Measurements from ENCODE around the gene FARSA. TPM values are rescaled to one million over a fixed set of nuclear protein-coding genes. Genes with fewer than 3 reads are reported as not detected.
"Not testable (repeated sequence)": the region's sequence is repeated elsewhere in the genome, so short reads cannot be mapped to it uniquely, and the experiment has no call there.

FARSA gene
- total RNA-seq, 2 donors from 2014 or later: 54.8 to 65.0 TPM

DNA sequence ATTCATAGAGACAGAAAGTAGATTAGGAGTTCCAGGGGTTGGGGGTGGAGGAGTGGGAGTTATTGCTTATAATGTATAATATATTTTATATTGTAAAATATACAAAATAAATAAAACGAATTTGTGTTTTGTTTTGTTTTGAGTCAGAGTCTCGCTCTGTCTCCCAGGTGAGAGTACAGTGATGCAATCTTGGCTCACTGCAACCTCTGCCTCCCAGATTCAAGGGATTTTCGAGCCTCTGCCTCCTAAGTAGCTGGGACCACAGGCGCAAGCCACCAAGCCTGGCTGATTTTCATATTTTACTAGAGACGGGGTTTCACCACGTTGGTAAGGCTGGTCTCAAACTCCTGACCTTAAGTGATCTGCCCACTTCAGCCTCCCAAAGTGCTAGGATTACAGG is 26.0 kb upstream of the FARSA start:
- intact Hi-C loops (cut with DNase I): no loop called here
- TF ChIP-seq POLR2AphosphoS5 (IDR thresholded peaks at IDR 0.05): no peak
- TF ChIP-seq POLR2A (IDR thresholded peaks at IDR 0.05): no peak
- TF ChIP-seq, protein P1, sequence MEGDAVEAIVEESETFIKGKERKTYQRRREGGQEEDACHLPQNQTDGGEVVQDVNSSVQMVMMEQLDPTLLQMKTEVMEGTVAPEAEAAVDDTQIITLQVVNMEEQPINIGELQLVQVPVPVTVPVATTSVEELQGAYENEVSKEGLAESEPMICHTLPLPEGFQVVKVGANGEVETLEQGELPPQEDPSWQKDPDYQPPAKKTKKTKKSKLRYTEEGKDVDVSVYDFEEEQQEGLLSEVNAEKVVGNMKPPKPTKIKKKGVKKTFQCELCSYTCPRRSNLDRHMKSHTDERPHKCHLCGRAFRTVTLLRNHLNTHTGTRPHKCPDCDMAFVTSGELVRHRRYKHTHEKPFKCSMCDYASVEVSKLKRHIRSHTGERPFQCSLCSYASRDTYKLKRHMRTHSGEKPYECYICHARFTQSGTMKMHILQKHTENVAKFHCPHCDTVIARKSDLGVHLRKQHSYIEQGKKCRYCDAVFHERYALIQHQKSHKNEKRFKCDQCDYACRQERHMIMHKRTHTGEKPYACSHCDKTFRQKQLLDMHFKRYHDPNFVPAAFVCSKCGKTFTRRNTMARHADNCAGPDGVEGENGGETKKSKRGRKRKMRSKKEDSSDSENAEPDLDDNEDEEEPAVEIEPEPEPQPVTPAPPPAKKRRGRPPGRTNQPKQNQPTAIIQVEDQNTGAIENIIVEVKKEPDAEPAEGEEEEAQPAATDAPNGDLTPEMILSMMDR (IDR thresholded peaks at IDR 0.05): no peak

DNA sequence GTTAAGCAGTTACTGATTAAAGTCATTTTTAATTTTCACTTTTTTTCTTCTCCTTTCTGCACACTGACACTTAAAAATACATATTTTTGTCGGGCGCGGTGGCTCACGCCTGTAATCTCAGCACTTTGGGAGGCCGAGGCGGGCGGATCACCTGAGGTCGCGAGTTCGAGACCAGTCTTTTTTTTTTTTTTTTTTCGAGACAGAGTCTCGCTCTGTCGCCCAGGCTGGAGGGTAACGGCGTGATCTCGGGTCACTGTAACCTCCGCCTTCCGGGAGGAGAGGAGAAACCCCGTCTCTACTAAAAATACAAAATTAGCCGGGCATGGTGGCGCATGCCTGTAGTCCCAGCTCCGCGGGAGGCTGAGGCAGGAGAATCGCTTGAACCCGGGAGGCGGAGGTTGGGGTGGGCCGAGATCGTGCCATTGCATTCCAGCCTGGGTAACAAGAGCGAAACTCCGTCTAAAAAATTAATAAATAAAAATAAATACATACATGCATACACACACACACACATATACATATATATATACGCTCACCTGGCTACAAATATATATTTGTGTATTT is 24.0 kb upstream of the FARSA start:
- intact Hi-C loops (cut with DNase I): not testable (repeated sequence)

More for the DNA sequence above, 26.0 kb upstream of the FARSA start:
- Histone ChIP-seq H3K9me3 (no peaks in the 10 kb centered on the region), H3K27ac (no peak overlapping the region), H3K4me1 (replicated peaks) (peaks cover 5% of the 10 kb centered on the region), H3K4me3 (no peak overlapping the region), H3K27me3 (replicated peaks; ENCODE audit: insufficient read depth) (no peaks in the 10 kb centered on the region), H3K36me3 (peaks cover 0 to 3% of the 10 kb centered on the region in 2 donors)
- 72% methylated on average over 6 of the region's 6 CpGs for WGBS
- no peak for DNase-seq (ENCODE audit: low spot score)

GRCh38 chr19:12956446-12957388 is 23.2 kb upstream of the FARSA start, which contains the start of gene GADD45GIP1:
Gene GADD45GIP1 (minus strand): TSS chr19:12957223. CDS start chr19:12957212, 11 bp downstream.
- no peaks in the 10 kb centered on the region for H3K9me3 ChIP-seq
- H3K36me3 ChIP-seq: peaks cover 0 to 15% of the 10 kb centered on the region in 2 donors
- no peaks in the 10 kb centered on the region for H3K27me3 ChIP-seq (replicated peaks; ENCODE audit: insufficient read depth)
- intact Hi-C loops (cut with DNase I): no loop called here
- TF ChIP-seq, protein P1 (IDR thresholded peaks at IDR 0.05): no peak
- TF ChIP-seq POLR2AphosphoS5 (IDR thresholded peaks at IDR 0.05): peak; percentile 16
- H3K4me3 ChIP-seq: peak within 1 kb of the TSS; percentile 70 to 97
- 5% methylated on average over 67 of the region's 84 CpGs for WGBS
- peaks cover 6% of the 10 kb centered on the region for H3K4me1 ChIP-seq (replicated peaks)
- peak within 1 kb of the TSS; percentile 86 to 95 for H3K27ac ChIP-seq
- DNase-seq (ENCODE audit: low spot score): peak; percentile 44

More for the DNA sequence above, 24.0 kb upstream of the FARSA start:
- not testable (repeated sequence) for H3K27me3 ChIP-seq (replicated peaks; ENCODE audit: insufficient read depth); DNase-seq (ENCODE audit: low spot score); H3K4me1 ChIP-seq (replicated peaks); H3K9me3 ChIP-seq
- H3K36me3 ChIP-seq: peaks cover 0 to 15% of the 10 kb centered on the region in 2 donors
- 41% methylated on average over 31 of the region's 31 CpGs for WGBS
- H3K27ac ChIP-seq: peak overlapping the region; percentile 86 to 95
- peak overlapping the region; percentile 70 to 97 for H3K4me3 ChIP-seq

- WGBS: 56% methylated on average over 12 of the region's 12 CpGs
- TF ChIP-seq POLR2AphosphoS5 (IDR thresholded peaks at IDR 0.05) (no peak), POLR2A (IDR thresholded peaks at IDR 0.05) (no peak)
- TF ChIP-seq, protein P1 (IDR thresholded peaks at IDR 0.05): no peak
- no peak for DNase-seq (ENCODE audit: low spot score)
- no peaks in the 10 kb centered on the region for H3K9me3 ChIP-seq
- peak overlapping the region; percentile 70 to 97 for H3K4me3 ChIP-seq
- intact Hi-C loops (cut with DNase I): no loop called here
- H3K4me1 ChIP-seq (replicated peaks): peaks cover 6% of the 10 kb centered on the region
- peaks cover 0 to 15% of the 10 kb centered on the region in 2 donors for H3K36me3 ChIP-seq
- H3K27ac ChIP-seq: peak overlapping the region; percentile 86 to 95
- H3K27me3 ChIP-seq (replicated peaks; ENCODE audit: insufficient read depth): no peaks in the 10 kb centered on the region
Observed at GRCh38 chr19:12955996-12956395, 22.5 kb upstream of the FARSA start.

GRCh38 chr19:12955575-12955974 is 22.1 kb upstream of the FARSA start:
- H3K4me1 ChIP-seq (replicated peaks); intact Hi-C loops (cut with DNase I); H3K27me3 ChIP-seq (replicated peaks; ENCODE audit: insufficient read depth); H3K9me3 ChIP-seq; DNase-seq (ENCODE audit: low spot score); H3K4me3 ChIP-seq: not testable (repeated sequence)
- WGBS: 90% methylated on average over 9 of the region's 9 CpGs
- Histone ChIP-seq H3K36me3 (peaks cover 0 to 15% of the 10 kb centered on the region in 2 donors), H3K27ac (peak overlapping the region in 1 of 2 donors; percentile 95)

Measured in prostate gland (tissue), 2 donors.